Lower leg skin (tissue), 4 donors: Measurements from ENCODE around the gene TBC1D7. TPM values are rescaled to one million over a fixed set of nuclear protein-coding genes. Genes with fewer than 3 reads are reported as not detected.

ENCODE experiments used
- DNase-seq, 2 donors: peaks; one replicate each; pipeline ENCODE4 v3.0.0-alpha.2; 2019; ENCODE audit warnings: low spot score in 2 of 2
- H3K4me3 ChIP-seq: fragments of 200-600 bp; sonication (generic); 2 replicates; pipeline ENCODE4 v1.5.1; 2017; ENCODE audit warnings: mild to moderate bottlenecking, low read depth; ENCODE audit not compliant: poor library complexity, severe bottlenecking
- CTCF ChIP-seq, 3 donors: fragments of 450-650 bp; IDR thresholded peaks; one replicate each; pipeline ENCODE4 v1.5.1; 2016; ENCODE audit warnings: antibody characterized with exemption in 3 of 3, mild to moderate bottlenecking in 3 of 3, moderate library complexity in 2 of 3
- POLR2A ChIP-seq, 2 donors: fragments of 450-650 bp; IDR thresholded peaks; one replicate each; pipeline ENCODE4 v1.6.1; 2016 to 2017; ENCODE audit warnings: antibody characterized with exemption in 2 of 2, mild to moderate bottlenecking in 1 of 2, moderate library complexity in 1 of 2
- WGBS, 2 donors: methylation state at CpG; one replicate each; pipeline ENCODE4 v1.1.5; 2018; 5-methylcytosine and 5-hydroxymethylcytosine counted together
- intact Hi-C: fragments of 100-400 bp; cut with DNase I; formaldehyde crosslinking; loops from one replicate; pipeline ENCODE4 v1.15.0; 2023; ENCODE audit warnings: low total_unique reads
- total RNA-seq, 4 donors: library from RNA; depleted of rRNA; stranded (reverse); fragments of >200 nt; gene quantifications; one replicate each; pipeline ENCODE4 v1.1.0, GENCODE V29; 2016

The TBC1D7 gene
- total RNA-seq, 4 donors from 2014 or later: 8.2 to 15.7 (median 14.3) TPM

- intact Hi-C loops: no loop called here
- WGBS, 2 donors: 41 to 44% methylated on average over 7 of the region's 7 CpGs
Measured at GRCh38 chr6:13355043-13355945, 27.0 kb upstream of the TBC1D7 start.

GRCh38 chr6:13354331-13355042 is 26.1 kb upstream of the TBC1D7 start:
- no peak overlapping the region for H3K4me3 ChIP-seq
- no peak for TF ChIP-seq CTCF (IDR thresholded peaks at IDR 0.05)
- no peak for TF ChIP-seq POLR2A (IDR thresholded peaks at IDR 0.05)
- no peak for DNase-seq
- 69 to 78% methylated on average over 13 of the region's 13 CpGs for WGBS, 2 donors
- intact Hi-C loops: no loop called here

More at GRCh38 chr6:13355043-13355945, 27.0 kb upstream of the TBC1D7 start:
- DNase-seq: no peak
- H3K4me3 ChIP-seq: no peak overlapping the region
- TF ChIP-seq POLR2A (IDR thresholded peaks at IDR 0.05) (no peak), CTCF (IDR thresholded peaks at IDR 0.05) (no peak)

GRCh38 chr6:13352165-13352564 is 23.8 kb upstream of the TBC1D7 start:
- 93 to 98% methylated on average over 9 of the region's 9 CpGs for WGBS, 2 donors
- H3K4me3 ChIP-seq: no peak overlapping the region
- TF ChIP-seq POLR2A (IDR thresholded peaks at IDR 0.05) (no peak), CTCF (IDR thresholded peaks at IDR 0.05) (no peak)
- DNase-seq: no peak
- intact Hi-C loops: no loop called here

- no peak overlapping the region for H3K4me3 ChIP-seq
- TF ChIP-seq POLR2A (IDR thresholded peaks at IDR 0.05): no peak
- no peak for TF ChIP-seq CTCF (IDR thresholded peaks at IDR 0.05)
- 43 to 56% methylated on average over 12 of the region's 12 CpGs for WGBS, 2 donors
- DNase-seq: no peak
- intact Hi-C loops: no loop called here
Measured at GRCh38 chr6:13351271-13351670, 22.9 kb upstream of the TBC1D7 start.

- WGBS, 2 donors: 67 to 71% methylated on average over 8 of the region's 8 CpGs
- intact Hi-C loops: loop anchor here (10.0 kb wide), 1 partner anchor 185 kb away; no protein-coding TSS in a partner anchor
Measured at GRCh38 chr6:13349811-13350506, 21.6 kb upstream of the TBC1D7 start.

More at GRCh38 chr6:13349811-13350506, 21.6 kb upstream of the TBC1D7 start:
- H3K4me3 ChIP-seq: no peak overlapping the region
- TF ChIP-seq CTCF (IDR thresholded peaks at IDR 0.05): no peak
- no peak for TF ChIP-seq POLR2A (IDR thresholded peaks at IDR 0.05)
- peak in 1 of 2 donors; percentile 18 for DNase-seq
